HG02623 (cell line): ENCODE results near the gene CRPPA.

Source experiments
- ATAC-seq: cut with Tn5 transposase; IDR thresholded peaks from one replicate; pipeline ENCODE4 v1.9.1; 2021; ENCODE audit warnings: moderate library complexity; ENCODE audit not compliant: unreplicated experiment

The CRPPA gene

DNA sequence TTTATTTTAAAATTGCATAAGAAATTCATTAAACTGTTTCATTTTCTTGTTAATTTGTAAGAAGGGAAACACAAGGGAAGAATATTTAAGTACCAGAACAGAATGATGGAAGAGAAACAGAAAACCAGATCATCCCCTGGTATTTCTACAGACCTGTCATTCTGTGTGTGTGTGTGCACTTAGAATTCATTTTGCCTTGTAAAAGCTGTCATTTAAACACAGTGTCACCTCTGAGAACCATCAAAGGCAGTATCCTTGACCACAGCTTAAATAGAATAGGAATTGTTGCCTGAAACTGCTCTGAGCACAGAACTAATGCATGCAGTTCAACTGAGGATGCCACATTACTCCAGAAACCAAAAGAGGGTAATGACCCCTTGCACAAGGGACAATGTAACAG lies 6.8 kb upstream of the CRPPA start:
- no peak for ATAC-seq

DNA sequence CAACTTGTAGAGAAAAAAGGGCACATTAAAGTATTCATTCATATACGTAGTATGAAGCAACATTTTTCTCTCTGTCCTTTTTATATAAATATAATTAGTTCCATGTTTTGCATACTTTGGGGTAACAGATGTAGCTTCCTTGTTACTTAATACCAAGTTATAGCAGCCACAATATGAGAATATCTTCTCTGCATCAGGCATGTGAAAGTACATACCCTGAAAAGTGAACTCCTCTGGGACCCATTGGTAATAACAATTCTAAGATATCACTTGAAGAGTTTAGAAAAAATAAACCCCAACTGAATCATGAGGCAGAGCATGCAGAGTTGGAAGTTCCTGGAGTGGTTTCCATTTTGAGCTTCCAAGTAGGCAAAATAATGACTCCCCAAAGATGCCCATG lies 2.4 kb upstream of the CRPPA start:
- ATAC-seq = no peak

DNA sequence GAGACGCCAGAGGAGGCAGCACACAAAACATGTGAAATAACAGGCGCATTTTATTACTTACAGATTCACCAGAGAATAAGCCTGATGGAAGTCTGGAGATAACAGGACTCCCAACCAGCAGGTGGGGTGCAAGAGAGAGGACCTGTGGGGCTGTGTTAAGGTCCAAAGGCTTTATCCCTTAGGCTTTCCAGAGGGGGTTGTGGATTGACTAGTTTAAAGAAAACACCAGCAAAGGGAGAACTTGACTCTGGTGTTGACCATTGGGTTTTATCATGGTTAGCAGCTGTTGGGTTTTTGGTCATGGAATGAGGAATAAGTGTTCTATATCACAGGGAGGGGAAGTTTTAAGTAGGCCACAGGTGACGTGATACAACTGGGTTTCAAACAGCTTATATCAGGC lies 1.6 kb upstream of the CRPPA start:
- no peak for ATAC-seq

DNA sequence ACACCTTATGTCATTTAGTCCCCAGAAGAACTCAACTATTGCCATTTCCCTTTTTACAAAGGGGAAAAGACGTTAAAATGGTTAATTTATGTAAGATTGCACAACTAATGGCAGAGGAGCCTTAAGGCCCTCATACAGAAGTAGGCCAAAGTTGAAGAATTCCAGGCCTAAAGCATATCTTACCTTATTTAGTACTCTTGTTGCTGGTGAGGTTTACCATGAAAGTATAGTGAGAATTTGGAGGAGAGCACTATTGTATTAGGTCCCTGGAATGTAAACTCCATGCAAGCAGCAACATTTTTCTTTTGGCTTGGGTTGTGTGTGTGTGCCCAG lies 731 bp upstream of the CRPPA start:
- no peak for ATAC-seq

DNA sequence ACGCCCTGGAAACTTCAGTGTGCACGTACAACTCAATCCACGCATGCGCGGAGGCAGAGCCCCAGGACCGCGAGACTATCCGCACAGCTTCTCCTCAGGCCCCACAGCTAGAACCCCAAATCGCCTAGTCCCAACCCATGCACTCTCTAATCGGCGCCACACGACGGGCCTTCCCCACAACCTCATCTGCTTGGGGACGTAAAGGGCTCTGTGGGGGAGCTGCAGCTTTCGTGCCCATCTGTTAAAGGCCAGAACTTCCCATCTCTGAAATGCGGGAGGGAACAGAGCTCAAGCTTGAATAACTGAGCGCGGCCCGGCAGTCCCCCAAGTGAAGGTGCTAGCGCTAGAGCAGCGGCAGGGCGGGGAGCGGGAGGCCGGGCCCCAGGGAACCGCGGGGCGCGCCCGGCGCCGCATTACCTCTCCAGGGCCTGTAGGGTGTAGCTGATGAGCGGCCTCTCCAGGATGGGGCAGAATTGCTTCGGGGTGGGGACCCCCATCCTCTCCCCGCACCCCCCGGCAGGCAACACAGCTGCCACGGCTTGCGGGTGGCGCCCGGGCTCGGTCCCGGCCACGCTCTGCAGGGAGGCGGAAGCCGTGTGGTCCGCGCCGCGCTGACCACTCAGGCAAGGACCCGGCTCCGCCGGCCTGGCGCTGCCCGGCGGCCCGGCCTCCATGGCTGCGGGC lies 547 bp downstream of the CRPPA start:
- peak; percentile 80 for ATAC-seq

DNA sequence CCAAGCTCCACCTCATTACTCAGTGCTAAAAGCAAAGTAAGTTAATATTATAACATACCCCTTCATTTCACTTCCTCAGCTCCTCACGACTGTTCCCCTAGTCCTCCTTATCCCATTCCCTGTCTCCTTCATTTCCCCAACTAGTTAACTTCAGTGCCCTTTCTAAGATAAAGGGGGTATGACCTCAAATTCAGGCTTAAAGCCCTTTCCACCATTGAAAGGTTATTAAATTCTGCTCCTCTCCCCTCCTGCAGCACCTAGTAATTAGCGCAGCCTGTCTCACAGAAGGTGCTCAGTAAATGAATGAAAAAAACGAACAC lies 1.0 kb downstream of the CRPPA start:
- ATAC-seq = no peak

DNA sequence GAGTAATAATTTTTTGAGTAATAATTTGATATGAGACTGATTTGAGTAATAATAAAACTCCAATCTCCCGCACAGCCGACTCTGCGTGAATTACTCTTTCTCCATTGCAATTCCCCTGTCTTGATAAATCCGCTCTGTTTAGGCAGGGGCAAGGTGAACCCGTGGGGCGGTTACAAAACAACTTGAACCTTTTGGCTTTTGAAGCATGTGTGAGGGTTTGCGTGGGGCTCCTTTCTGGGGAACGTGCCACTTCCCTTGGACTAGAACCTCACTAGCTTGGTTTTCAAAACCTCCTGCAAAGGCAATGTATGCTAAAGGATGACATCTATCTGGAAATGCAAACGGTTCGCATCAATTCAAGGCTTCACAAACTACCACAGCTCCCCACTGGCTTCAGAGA lies 1.5 kb downstream of the CRPPA start:
- no peak for ATAC-seq

DNA sequence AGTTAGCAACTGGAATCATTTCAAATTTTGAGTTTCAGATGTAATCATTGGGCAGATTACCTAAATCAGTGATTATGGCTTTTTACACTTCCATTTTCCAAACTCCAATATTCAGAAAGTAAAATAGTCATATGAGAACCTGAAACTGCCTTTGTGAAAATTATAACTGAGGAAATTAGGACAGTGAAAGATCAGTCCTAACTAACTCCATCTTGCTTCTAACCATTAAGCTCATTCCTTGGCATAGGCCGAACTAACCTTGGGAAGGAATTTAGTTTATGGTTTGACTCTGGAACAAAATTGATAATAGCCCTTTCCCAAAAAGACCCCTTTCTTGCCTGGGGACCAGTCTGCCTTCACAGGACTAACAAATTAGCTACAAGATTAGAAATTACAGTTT lies 2.2 kb downstream of the CRPPA start:
- ATAC-seq = no peak

DNA sequence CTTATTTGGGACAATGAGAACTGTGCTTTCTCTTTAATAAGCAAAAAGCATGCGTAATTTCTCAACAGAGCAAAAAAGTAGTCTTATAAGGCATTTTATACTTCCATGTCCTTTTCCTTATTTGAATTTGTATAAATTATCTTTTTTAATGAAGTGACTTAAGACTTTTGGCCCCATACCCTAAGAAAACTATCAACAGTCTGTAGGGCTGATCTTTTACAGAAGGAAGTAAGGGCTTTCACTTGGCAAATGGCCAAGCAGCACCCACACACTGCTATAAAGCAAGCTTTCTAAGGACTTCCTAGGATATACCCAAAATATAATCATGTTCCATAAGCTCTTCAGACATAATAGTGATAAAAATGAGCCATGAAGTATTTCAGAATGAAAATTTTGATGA lies 3.4 kb downstream of the CRPPA start:
- ATAC-seq = no peak

DNA sequence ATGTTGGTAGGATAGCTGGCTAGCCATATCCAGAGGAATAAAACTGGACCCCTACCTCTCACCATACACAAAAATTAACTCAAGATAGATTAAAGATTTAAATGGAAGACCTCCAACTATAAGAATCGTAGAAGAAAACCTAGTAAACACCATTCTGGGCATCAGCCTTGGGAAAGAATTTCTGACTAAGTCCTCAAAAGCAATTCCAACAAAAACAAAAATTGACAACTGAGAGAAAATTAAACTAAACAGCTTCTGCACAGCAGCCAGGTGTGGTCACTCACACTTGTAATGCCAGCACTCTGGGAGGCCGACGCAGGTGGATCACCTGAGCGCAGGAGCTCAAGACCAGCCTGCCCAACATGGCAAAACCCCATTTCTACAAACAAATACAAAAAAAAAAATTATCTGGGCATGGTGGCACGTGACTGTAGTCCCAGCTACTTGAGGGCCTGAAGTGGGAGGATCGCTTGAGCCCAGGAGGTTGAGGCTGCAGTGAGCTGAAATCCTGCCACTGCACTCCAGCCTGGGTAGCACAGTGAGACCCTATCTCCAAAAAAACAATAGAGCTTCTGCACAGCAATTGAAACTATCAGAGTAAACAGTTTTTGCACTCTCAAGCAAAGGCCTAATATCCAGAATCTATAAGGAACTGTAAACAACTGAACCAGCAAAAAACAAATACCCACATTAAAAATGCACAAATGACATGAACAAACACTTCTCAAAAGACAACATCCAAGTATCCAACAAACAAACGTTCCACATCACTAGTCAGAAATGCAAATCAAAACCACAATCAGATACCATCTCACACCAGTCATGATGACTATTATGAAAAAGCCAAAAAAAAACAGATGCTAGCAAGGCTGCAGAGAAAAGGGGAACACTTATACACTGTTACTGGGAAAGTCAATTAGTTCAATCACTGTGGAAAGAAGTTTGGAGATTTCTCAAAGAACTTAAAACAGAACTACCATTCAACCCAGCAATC lies 4.8 kb downstream of the CRPPA start:
- no peak for ATAC-seq

DNA sequence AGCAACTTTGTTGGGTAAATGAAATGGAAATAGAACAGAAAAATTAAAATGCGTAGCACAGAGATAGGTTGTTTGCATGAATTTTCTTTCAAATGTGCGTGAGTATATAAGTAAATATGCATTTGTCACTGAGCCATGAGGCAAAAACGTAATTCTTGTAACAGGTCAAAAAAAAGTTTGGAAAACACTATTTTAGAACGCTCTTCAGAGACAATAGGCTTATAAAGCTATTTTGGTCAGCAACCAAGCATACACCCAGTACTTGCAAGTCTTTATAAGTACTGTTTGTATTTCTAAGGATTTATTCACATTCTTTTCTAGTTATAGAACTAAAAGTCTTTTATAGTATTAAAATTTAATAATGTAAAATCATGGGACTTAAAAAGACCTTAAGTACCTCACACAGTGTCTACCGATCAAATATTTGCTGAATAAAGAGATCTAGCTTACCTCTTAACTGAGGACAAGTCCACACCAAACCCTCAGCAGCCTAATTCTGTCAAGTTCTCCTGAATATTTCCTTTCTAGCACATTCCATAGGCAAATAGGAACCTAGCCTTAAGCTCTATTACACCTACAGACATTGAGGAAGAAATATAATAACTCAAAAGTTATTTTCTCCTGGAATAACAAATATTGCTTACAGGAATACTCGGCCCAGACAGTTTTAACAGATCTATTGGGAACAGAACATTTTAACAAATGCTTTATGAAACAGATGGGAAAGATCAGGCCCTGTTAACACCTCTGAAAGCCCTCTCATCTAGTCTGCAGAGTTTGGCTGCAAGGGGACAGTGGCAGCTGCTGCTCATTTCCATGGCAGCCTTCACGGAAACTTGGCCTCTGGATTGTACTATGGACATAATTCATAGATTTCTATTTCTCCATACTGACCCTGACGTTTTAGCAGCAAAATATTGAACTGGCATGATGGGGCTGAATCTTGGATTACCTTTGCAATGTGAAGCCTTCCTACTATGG lies 8.8 kb downstream of the CRPPA start:
- ATAC-seq = no peak

DNA sequence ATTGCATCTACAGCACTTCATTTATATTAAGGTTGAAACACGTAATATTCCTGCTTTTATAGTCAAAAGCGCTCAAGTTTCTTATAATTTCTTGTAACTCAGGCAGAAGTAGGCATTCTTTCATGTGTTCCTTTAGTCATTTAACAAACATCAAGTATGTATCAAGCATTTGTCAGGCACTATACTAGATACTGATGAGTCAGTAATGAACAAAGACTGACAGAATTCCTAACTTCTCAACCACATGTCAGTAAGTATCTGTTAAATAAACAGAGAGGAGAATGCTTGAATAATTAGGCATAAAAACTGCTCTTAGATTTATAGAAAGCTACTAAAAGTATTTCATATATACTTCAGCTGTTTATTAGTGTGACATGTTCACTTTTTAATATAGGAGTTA lies 9.9 kb downstream of the CRPPA start:
- no peak for ATAC-seq

DNA sequence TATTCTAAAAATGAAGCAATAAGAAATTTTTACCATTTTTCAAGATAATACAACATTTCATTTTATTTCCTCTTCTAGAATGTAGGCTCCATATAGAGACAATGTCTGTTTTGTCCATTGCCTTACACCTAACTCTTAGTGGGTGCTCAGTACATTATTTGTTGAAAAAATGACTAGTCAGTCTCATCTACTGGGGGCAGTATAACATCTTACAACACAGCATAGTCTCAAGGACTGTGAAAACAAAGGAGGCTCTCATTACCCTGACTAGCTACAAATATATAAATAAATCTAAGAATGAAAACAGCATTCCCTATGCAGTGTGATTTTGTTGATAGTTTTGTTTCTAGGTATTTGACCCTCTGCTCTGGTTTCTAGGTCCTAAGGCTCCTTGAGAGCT lies 11.6 kb downstream of the CRPPA start:
- no peak for ATAC-seq

DNA sequence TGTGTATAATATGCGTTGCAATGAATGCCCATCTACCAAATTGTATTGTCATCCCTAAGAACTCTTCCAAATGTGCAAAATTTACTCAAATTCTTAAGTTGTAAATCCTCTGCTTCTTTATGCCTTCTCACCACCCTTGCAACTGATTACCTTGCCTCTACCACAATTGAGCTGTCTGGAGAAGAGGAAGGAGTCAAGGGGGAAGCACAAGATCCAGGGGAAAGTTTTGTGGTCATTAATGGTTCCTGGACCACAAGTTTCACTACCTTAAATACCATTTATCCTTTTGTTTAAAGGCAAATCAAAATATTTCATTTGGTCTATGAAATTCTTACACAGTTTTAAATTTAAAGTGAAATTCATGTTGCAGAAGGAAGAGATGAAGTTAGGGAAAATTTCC lies 16.7 kb downstream of the CRPPA start:
- ATAC-seq = no peak

DNA sequence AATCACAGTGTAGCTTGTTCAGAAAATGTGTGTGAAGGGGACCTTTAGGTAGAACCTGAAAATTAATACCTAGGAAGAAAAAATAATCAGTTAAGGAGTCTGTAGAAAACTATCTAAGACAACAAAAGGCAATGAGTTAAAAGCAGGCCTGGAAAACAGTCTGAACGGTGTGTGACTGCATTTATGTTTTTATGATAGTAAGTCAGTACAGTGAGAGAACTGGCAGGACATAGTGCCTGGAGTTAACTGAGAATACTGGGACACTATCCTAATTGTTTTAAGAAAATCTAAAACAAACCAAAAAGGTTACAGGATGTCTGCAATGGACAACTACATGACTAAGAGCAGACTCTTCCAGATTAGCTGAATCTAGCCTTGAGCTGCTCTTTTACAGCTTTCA lies 17.9 kb downstream of the CRPPA start:
- ATAC-seq = no peak

DNA sequence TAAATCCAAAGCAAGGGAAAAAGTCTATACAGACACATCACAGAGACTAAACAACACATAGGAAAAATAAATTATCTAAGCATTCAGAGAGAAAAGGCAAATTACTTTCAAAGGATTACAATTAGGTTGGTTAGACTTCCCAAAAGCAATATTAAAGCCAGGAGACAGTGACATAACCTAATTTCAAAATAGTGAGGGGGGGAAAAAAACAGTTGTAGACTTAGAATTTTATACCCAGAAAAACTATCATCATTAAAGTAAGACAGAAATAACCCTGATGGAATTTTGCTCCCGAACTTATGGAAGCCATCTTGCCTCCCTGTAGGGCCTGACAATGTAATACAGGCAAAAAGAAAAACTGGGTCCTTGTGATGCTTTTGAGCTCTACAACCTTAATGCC lies 18.4 kb downstream of the CRPPA start:
- no peak for ATAC-seq

DNA sequence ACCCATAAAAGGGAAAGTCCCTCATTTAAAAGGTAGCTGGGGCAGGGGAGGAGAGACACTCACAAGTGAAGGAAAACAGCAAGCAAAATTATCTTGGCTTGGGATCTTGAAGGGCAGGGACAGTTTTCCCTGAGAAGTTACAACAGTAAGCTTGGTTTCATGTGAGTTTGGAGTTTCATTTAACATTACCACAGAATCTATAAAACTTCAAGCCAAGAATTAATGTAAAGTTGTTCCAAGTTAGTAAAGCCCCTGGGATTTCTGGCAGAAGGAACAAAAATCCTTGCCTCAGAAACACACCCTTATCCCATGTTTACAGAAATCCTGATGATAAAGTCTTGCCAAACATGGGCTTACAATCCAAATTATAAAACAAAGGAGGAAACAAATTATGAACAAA lies 19.2 kb downstream of the CRPPA start:
- ATAC-seq = no peak

DNA sequence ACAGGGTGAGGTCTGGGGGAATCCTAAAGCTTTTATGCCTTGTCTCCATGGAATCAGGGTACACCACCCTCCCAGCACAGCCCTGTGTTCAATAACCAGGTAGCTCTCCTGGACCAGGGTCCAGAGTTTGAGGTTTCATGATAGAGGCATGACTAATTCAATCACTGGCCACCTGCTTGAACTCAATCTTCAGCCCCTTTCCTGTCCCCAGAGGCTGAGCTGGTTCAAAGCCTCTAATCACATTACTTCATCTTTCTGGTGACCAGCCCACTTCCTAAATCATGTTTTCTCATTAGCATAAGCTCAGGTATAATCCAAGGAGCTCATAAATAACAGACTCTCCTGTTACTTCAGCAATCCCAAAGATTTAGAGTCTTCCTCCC lies 20.5 kb downstream of the CRPPA start:
- ATAC-seq = no peak

DNA sequence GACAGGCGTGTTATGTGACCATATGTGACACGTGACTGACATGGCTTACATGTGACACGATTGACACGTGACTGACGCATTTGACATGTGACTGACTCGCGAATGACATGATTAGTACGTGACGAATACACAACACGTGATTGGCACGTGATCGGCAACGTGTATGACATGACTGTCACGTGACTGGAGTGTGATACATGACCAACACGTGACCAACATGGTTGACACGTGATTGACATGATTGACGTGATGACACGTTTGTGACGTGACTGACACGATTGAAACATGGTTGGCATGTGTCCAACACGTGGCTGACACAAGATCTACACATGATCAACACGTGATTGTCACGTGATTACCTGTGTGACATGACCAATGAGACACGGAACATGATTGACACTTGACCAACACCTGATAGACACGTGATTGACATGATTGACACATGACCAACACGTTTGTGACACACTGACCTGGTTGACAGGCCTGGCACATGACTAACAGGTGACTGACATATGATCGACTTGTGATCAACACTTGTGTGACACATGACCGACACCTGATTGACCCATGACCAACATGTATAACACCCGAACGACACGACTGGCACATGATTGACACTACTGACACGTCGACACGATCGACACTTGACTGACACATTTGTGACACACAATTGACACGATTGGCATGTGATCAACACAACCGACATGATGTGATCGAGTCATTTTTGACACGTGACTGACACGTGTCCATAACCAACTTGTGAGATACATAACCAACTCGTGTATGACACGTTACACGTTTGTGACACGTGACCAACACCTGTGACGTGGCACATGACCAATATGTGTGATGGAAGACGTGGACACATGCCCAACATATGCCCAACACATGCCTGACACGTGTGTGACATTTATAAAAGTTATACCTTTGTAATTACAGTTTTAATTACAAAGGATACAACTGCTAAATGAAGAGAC lies 21.1 kb downstream of the CRPPA start:
- no peak for ATAC-seq

DNA sequence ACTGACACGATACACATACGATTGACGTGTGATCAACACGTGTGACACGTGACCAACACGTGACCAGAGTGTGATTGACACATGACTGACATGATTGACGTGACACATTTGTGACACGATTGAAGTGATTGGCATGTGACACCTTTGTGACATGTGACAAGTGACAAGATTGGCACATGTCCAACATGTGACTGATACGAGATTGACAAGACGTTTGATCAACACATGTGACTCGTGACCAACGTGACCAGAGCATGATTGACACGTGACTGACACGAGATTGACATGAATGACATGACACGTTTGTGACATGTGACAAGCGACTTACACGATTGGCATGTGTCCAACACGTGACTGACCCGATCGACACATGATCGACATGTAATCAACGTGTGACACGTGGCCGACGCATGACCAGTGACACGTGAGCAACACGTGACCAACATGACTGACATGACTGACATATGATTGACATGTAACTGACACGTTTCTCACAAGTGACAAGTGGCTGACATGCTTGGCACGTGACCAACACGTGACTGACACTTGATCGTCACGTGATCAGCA lies 22.0 kb downstream of the CRPPA start:
- no peak for ATAC-seq
